Panc1 (cell line): ENCODE results near the gene SH2B2. TPM values are rescaled to one million over a fixed set of nuclear protein-coding genes. Genes with fewer than 3 reads are reported as not detected.
"Not testable (repeated sequence)": the region's sequence is repeated elsewhere in the genome, so short reads cannot be mapped to it uniquely, and the experiment has no call there.

Source experiments
- ATAC-seq: fragments of 200-7000 bp; cut with Tn5 transposase; 2 replicates; pipeline ENCODE4 v1.9.1; 2020; ENCODE audit warnings: mild to moderate bottlenecking, moderate library complexity
- BruUV-seq: library from RNA; stranded (reverse); fragments of 400-500 nt; replicated peaks from 2 replicates; lab custom pipeline; 2021; lab: Mats Ljungman, UMichigan
- CTCF ChIA-PET: fragments of 300-600 bp; sonication (Branson Sonifier 250); formaldehyde crosslinking; loops from one replicate; lab custom pipeline; 2022; ENCODE audit warnings: antibody characterized with exemption; lab: Charles Lee
- POLR2A ChIA-PET: fragments of 300-600 bp; sonication (Branson Sonifier 250); formaldehyde crosslinking; loops from one replicate; lab custom pipeline; 2022; ENCODE audit warnings: antibody characterized with exemption; lab: Charles Lee
- DNase-seq: peaks from one replicate; pipeline ENCODE4 v3.0.0-alpha.2; 2010; ENCODE audit warnings: low read depth, low spot score
- H3K27ac ChIP-seq: 2 replicates; pipeline ENCODE4 v1.5.1; 2011; ENCODE audit warnings: mild to moderate bottlenecking, low read length, inconsistent platforms
- H3K27me3 ChIP-seq: fragments of 200-500 bp; sonication (Bioruptor generic); 2 replicates; pipeline ENCODE4 v1.6.0; 2014; ENCODE audit warnings: low read length, inconsistent platforms; ENCODE audit not compliant: control insufficient read depth, insufficient read depth
- H3K36me3 ChIP-seq: fragments of 200-500 bp; sonication (Bioruptor generic); 2 replicates; pipeline ENCODE4 v1.5.1; 2014; ENCODE audit warnings: inconsistent platforms, mild to moderate bottlenecking, low read length, moderate library complexity; ENCODE audit not compliant: control insufficient read depth, insufficient read depth
- H3K4me1 ChIP-seq: 2 replicates; pipeline ENCODE4 v1.5.1; 2011; ENCODE audit warnings: inconsistent platforms, mild to moderate bottlenecking, low read length, moderate library complexity; ENCODE audit not compliant: control insufficient read depth, insufficient read depth
- H3K4me3 ChIP-seq, 2 experiments: 2 replicates each; pipeline ENCODE4 v1.5.1; 2011 to 2012; ENCODE audit warnings: low read depth in 2 of 2, low read length in 2 of 2, mild to moderate bottlenecking in 2 of 2, inconsistent platforms in 1 of 2, moderate library complexity in 1 of 2
- H3K9me3 ChIP-seq: fragments of 200-500 bp; sonication (Bioruptor generic); 2 replicates; pipeline ENCODE4 v1.5.1; 2014; ENCODE audit warnings: low read depth, mild to moderate bottlenecking, inconsistent platforms, low read length, moderate library complexity; ENCODE audit not compliant: control insufficient read depth, insufficient read depth
- POLR2AphosphoS5 ChIP-seq: IDR thresholded peaks from 2 replicates; pipeline ENCODE4 v1.6.1; 2012; ENCODE audit warnings: mild to moderate bottlenecking, low read depth, low read length, moderate library complexity
- SIN3A ChIP-seq: IDR thresholded peaks from 2 replicates; pipeline ENCODE4 v1.6.1; 2012; ENCODE audit warnings: low read depth, mild to moderate bottlenecking, low read length, moderate library complexity, borderline replicate concordance; ENCODE audit not compliant: insufficient read depth
- in situ Hi-C: cut with HindIII; loops from 2 replicates; pipeline ENCODE4 v1.10.0; 2016; ENCODE audit warnings: low sequenced_read_pairs, low pct_unique_long_range_greater_than_20kb
- intact Hi-C: fragments of 100-400 bp; cut with micrococcal nuclease; formaldehyde crosslinking; loops from one replicate; pipeline ENCODE4 v1.10.0; 2022; ENCODE audit not compliant: unreplicated experiment
- total RNA-seq: library from RNA; stranded (reverse); gene quantifications from one replicate; pipeline ENCODE4 v1.2.1, GENCODE V29; 2021; ENCODE audit not compliant: unreplicated experiment

Gene SH2B2
- total RNA-seq, 1 experiment from 2014 or later: 2.8 TPM

DNA sequence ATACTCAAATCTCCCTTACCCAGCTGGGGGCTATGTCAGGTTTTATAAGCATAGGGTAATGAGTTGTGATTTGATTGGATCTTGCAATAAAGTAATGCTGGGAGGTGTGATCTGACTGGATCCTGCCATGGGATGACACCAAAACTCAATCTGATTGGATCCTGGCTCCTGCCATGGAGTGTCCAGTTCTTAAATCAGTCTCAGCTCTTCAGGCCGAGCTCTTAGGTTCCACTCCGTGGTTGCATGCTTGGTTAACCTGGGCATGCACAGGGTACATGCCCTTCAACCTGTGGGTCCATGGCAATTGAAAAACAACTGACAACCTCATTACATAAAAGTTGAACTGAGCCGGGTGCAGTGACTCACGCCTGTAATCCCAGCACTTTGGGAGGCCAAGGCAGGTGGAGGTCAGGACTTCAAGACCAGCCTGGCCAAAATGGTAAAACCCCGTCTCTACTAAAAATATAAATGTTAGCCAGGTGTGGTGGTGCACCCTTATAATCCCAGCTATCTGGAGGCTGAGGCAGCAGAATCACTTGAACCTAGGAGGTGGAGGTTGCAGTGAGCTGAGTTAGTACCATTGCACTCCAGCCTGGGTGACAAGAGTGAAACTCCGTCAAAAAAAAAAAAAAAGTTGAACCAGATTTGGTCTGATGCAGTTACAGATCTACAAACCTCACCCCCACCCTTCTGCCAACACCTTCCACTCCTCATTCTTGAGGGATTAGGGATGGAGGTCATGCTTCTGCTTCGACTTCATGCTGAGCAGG, 54.1 kb downstream of the SH2B2 start:
- H3K27me3 ChIP-seq, H3K4me3 ChIP-seq, ATAC-seq, H3K4me1 ChIP-seq, CTCF ChIA-PET, intact Hi-C loops, in situ Hi-C loops, POLR2A ChIA-PET, H3K9me3 ChIP-seq, BruUV-seq, H3K27ac ChIP-seq, H3K36me3 ChIP-seq, DNase-seq: not testable (repeated sequence)

DNA sequence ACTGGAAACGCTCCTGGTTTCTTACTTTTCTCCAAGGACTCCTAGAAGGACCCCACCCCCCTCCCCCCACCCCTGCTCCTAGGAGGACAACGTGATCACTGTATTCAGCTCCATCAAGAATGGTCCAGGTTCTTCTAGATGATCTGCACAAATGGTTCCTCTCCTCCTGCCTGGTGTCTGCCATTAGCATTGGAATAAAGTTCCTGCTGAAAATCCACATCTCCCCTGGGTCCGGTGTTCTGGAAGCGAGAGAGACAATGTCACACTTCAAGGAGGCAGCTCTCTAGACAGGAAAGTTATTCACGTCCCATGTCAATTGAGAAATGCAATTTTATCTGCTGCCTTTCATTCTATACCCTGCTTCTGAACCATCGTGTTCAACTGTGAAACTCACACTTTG, 60.3 kb downstream of the SH2B2 start:
- H3K36me3 ChIP-seq, H3K9me3 ChIP-seq, H3K27me3 ChIP-seq, intact Hi-C loops, H3K4me1 ChIP-seq, BruUV-seq, POLR2A ChIA-PET, DNase-seq, H3K4me3 ChIP-seq, CTCF ChIA-PET, ATAC-seq, in situ Hi-C loops, H3K27ac ChIP-seq: not testable (repeated sequence)

DNA sequence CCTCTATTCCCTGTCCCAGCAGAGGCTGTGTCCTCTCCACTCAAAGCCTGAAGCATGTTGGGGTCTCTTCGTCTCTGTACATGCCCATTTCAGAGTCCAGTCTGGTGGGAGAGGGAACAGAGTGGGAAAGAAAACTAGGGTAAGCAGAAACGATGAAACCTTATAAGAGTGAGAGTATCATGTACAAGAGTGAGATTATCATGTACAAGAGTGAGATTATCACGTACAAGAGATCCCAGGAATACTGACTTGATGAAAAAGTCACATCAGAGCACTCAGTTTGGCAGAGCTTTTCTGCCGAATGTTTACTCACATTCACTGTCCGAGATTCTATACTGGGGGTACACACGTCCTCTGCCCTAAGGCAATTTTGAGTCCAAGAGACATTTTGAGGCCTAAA, 69.7 kb downstream of the SH2B2 start, which contains the start of gene SPDYE6:
SPDYE6 (minus strand) TSS at position 101 of the 400 bp plus-strand sequence. CDS start 421 bp downstream, outside the sequence.
- CTCF ChIA-PET, ATAC-seq, H3K36me3 ChIP-seq, DNase-seq, in situ Hi-C loops, intact Hi-C loops, BruUV-seq, H3K27me3 ChIP-seq, H3K4me3 ChIP-seq, H3K27ac ChIP-seq, H3K4me1 ChIP-seq, POLR2A ChIA-PET, H3K9me3 ChIP-seq: not testable (repeated sequence)

DNA sequence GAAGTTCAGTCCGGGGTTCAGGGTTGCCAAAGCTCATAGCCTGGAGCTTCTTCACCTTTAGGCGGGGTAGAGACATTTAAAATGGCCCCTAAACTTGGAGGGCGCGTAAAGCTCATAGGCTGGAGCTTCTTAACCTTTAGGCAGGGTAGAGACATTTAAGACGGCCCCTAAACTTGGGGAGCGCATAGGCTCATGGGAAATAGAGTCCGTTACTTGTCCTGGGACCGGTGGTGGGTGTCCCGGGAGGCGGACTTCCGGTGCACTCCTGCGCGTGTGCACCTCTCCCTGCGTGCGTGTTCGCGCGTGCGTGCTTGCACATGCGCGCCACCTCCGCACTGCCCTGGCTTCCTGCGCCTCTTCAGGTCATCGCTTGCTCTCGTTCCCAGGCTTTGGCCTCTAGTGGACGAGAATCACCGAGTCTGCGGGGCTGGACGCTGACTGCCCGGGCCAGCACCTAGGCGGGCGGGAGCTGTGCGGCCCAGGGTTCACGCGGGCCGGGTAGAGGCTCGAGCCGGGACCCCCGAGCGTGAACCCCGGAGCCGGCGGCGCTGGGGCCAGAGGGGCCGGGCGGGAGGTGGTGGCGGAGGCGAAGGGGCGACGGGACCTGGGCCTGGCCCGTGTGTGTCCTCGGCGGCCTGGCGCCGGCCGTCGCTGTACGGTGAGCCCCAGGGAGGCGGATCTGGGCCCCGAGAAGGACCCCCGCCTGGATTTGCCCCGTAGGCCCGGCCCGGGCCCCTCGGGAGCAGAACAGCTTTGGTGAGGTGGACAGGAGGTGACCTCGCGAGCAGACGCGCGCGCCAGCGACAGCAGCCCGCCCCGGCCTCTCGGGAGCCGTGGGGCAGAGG, 77.1 kb downstream of the SH2B2 start:
- in situ Hi-C loops, CTCF ChIA-PET: not testable (repeated sequence)
- TF ChIP-seq SIN3A (peak; percentile 77; the same call in 1 of the 2 replicates), POLR2AphosphoS5 (peak; percentile 89)

DNA sequence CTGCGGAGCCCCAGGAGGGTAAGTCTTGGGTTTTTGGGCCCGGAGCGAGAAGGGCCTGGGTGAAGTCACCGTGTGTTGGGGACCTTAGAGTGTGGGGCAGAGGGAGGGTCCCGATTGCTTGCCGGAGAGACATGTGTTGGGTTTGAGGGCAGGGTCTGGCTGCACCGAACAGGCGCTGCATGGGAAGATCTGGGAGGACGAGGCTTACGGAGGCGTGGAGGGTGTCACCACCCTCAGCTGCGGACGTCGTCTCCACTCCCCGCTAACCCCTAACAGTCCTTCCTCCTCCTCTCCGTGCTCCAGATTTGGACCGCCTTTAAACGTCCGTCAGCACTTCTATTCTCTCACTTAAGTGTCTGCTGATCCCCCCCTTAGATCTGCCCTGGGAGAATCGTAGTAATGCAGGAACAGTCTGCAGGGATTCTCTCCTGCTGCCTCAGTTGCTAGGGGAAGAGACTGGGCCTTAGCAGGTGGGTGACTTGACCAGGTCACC, 77.8 kb downstream of the SH2B2 start:
- H3K4me1 ChIP-seq, H3K36me3 ChIP-seq, CTCF ChIA-PET, BruUV-seq, intact Hi-C loops, DNase-seq, H3K27me3 ChIP-seq, POLR2A ChIA-PET, in situ Hi-C loops, ATAC-seq, H3K9me3 ChIP-seq: not testable (repeated sequence)
- Histone ChIP-seq H3K4me3 (peak overlapping the region; percentile 62 to 65), H3K27ac (peak overlapping the region; percentile 54; the same call in 1 of the 2 replicates)

More for the DNA sequence above, 77.1 kb downstream of the SH2B2 start:
- H3K4me3 ChIP-seq: peak overlapping the region; percentile 62 to 65
- H3K27me3 ChIP-seq, BruUV-seq, intact Hi-C loops, H3K9me3 ChIP-seq, H3K4me1 ChIP-seq, H3K36me3 ChIP-seq: not testable (repeated sequence)
- POLR2A ChIA-PET: interaction anchor here (0.6 kb wide), 1 partner anchor 71 kb away, joined by 12 read pairs; no protein-coding TSS in a partner anchor
- H3K27ac ChIP-seq: peak overlapping the region; percentile 68
- DNase-seq (peak; percentile 98), ATAC-seq (peak; percentile 100)

DNA sequence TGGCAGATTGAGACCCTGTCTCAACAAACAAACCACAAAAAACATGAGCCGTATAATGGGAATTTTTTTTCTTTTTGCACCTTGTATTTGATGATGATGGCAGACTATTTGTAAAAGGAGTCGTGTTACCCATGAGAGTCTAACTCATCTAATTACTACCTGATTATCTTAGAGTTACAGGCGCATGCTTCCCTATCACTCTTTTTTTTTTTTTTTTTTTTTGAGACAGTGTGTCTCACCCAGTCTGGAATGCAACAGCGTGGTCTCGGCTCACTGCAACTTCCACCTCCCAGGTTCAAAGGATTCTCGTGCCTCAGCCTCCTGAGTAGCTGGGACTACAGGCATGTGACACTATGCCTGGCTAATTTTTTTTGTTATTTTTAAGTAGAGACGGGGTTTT, 78.7 kb downstream of the SH2B2 start:
- H3K36me3 ChIP-seq, CTCF ChIA-PET, DNase-seq, H3K4me1 ChIP-seq, H3K27ac ChIP-seq, in situ Hi-C loops, H3K9me3 ChIP-seq, BruUV-seq, intact Hi-C loops, H3K27me3 ChIP-seq, POLR2A ChIA-PET, H3K4me3 ChIP-seq, ATAC-seq: not testable (repeated sequence)
